PFSK-1 (cell line): Measurements from ENCODE around the gene GUCY2D.

Source experiments
- FOXP2 ChIP-seq: optimal IDR thresholded peaks from 2 replicates; pipeline ENCODE3; 2011; ENCODE audit warnings: borderline replicate concordance, control low read depth, inconsistent platforms; ENCODE audit not compliant: insufficient read depth; ENCODE audit errors: extremely low read length, extremely low read depth
- POLR2AphosphoS5 ChIP-seq: IDR thresholded peaks from 2 replicates; pipeline ENCODE4 v1.6.1; 2012; ENCODE audit warnings: low read depth, mild to moderate bottlenecking, control low read depth, low read length, moderate library complexity
- SIN3A ChIP-seq: IDR thresholded peaks from 2 replicates; pipeline ENCODE4 v1.6.1; 2012; ENCODE audit warnings: mild to moderate bottlenecking, low read length, moderate library complexity, borderline replicate concordance; ENCODE audit not compliant: insufficient read depth
- TAF1 ChIP-seq: IDR thresholded peaks from 2 replicates; pipeline ENCODE4 v1.6.1; 2012; ENCODE audit warnings: low read length, control low read depth, borderline replicate concordance; ENCODE audit not compliant: insufficient read depth
- TF ChIP-seq, protein P1 (sequence below), 2 experiments: IDR thresholded peaks; 2 replicates each; pipeline versions ENCODE4 v1.6.1 to v1.8.0; 2011 to 2012; ENCODE audit warnings: low read depth in 2 of 2, low read length in 2 of 2, control low read depth in 1 of 2, inconsistent platforms in 1 of 2, mild to moderate bottlenecking in 1 of 2, moderate library complexity in 1 of 2; ENCODE audit not compliant: insufficient read depth in 1 of 2

GUCY2D gene

GRCh38 chr17:8020776-8021564, 18.6 kb downstream of the GUCY2D start:
- TF ChIP-seq, protein P1, sequence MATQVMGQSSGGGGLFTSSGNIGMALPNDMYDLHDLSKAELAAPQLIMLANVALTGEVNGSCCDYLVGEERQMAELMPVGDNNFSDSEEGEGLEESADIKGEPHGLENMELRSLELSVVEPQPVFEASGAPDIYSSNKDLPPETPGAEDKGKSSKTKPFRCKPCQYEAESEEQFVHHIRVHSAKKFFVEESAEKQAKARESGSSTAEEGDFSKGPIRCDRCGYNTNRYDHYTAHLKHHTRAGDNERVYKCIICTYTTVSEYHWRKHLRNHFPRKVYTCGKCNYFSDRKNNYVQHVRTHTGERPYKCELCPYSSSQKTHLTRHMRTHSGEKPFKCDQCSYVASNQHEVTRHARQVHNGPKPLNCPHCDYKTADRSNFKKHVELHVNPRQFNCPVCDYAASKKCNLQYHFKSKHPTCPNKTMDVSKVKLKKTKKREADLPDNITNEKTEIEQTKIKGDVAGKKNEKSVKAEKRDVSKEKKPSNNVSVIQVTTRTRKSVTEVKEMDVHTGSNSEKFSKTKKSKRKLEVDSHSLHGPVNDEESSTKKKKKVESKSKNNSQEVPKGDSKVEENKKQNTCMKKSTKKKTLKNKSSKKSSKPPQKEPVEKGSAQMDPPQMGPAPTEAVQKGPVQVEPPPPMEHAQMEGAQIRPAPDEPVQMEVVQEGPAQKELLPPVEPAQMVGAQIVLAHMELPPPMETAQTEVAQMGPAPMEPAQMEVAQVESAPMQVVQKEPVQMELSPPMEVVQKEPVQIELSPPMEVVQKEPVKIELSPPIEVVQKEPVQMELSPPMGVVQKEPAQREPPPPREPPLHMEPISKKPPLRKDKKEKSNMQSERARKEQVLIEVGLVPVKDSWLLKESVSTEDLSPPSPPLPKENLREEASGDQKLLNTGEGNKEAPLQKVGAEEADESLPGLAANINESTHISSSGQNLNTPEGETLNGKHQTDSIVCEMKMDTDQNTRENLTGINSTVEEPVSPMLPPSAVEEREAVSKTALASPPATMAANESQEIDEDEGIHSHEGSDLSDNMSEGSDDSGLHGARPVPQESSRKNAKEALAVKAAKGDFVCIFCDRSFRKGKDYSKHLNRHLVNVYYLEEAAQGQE (IDR thresholded peaks at IDR 0.05; ENCODE audit: insufficient read depth in 1 of 2, low read depth in 2 of 2, low read length in 2 of 2), result no peak
- TF ChIP-seq TAF1 (no peak), FOXP2 (no peak), POLR2AphosphoS5 (no peak), SIN3A (no peak)

DNA sequence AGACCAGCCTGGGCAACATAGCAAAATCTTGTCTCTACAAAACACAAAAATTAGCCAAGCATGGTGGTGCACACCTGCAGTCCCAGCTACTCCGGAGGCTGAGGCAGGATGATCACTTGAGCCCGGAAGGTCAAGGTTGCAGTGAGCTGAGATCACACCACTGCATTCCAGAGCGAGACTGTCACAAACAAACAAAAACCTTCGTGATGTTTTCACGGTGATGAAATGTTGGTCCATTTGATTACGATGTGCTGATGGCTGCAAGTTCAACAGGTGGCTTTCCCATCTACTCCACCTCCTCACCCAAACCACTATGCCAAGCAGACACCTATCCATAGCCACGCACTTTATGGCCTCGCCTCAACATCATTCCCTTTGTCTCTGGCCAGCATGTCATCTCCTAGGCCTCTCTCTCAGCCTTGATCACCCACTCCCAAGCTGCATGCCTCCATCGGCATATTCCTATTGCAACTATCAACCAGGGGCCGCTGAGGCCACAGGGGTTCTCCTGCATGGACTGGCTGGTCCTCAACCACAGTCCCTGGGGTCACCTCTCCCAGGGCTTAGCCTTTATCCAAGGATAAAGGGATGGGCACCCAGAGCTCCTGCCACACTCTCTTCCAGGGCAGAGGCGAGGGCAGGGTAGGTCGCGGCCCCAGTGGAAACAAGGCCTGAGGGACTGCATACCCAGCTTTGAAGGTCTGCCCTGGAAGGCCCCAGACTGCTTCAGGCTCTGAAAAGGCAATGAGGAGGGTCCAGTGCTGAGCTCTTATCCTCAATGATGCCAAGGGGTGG, 19.3 kb downstream of the GUCY2D start:
- TF ChIP-seq SIN3A (no peak), POLR2AphosphoS5 (no peak), FOXP2 (no peak), TAF1 (no peak)
- TF ChIP-seq, protein P1 (IDR thresholded peaks at IDR 0.05; ENCODE audit: insufficient read depth in 1 of 2, low read depth in 2 of 2, low read length in 2 of 2), result no peak

DNA sequence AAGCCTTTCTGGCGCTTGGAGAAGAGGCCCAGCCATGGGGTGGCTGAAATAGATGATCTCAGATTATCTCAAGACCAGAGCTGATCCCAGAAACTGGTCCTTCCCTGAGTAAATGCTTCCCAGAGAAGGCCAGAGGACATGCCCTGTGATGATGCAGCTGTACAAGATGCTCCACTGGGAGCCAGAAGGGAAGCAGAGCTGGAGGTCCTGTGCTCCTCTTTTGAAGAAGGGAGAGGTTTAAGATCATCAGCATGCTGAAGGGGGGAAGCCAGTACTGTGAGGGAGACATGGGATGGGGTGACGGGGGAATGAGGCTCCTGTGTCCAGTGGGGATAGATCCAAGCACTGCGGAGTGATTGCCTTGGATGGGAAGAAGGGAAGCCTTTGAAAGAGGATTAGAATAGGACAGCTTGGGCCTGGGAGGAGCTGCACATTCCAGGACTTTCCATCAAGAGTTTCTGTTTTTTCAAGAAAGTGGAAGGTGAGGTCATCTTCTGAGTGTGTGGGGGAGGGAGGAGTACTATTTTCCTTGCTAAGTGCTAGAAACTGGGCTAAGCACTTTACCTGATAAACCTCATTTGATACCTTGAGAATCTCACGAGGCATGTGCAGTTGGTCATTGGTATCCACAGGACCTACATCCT, 20.1 kb downstream of the GUCY2D start:
- no peak for TF ChIP-seq FOXP2

DNA sequence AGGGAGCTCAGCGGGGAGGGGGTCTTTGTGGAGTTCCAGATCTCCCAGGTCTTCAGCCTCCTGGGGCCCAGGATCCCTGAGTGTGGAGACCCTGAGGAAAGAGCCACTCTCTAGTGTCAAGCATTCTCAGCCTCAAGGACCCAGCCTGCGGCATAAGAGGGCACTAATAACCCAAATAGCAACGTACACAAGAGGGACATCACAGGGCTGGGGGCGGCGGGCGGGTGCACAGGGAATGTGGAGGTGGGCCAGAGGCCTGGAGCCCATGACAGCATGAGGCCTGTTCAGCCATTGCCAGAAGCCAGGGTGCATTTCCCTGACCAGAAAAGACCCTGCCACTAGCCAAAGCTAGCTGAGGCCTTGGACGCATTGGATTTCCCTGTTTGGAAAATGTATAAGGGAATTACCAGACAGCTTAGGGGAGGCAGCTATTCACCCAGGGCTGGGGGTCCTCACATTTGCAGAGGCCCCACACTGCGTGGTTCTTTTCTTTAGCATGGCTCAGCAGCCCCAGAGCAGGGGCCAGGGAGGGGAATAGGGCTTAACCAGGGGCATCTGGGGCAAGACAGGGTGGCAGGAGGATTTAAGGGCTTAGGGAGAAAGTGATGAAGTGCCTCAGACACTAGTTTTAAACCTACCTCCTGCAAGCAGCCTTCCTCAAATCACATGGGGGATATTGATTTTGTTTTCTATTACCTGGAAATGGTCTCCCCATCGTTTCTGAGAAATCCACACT, 22.9 kb downstream of the GUCY2D start:
- TF ChIP-seq TAF1 (no peak), POLR2AphosphoS5 (no peak), SIN3A (no peak), FOXP2 (no peak)
- TF ChIP-seq, protein P1 (IDR thresholded peaks at IDR 0.05; ENCODE audit: insufficient read depth in 1 of 2, low read depth in 2 of 2, low read length in 2 of 2), result no peak

GRCh38 chr17:8029121-8029520, 26.7 kb downstream of the GUCY2D start:
- no peak for TF ChIP-seq FOXP2
- no peak for TF ChIP-seq SIN3A
- TF ChIP-seq TAF1, result no peak
- no peak for TF ChIP-seq POLR2AphosphoS5
- TF ChIP-seq, protein P1 (IDR thresholded peaks at IDR 0.05; ENCODE audit: insufficient read depth in 1 of 2, low read depth in 2 of 2, low read length in 2 of 2), result no peak
